Measurements from ENCODE around the gene BDH1.

The BDH1 gene

DNA sequence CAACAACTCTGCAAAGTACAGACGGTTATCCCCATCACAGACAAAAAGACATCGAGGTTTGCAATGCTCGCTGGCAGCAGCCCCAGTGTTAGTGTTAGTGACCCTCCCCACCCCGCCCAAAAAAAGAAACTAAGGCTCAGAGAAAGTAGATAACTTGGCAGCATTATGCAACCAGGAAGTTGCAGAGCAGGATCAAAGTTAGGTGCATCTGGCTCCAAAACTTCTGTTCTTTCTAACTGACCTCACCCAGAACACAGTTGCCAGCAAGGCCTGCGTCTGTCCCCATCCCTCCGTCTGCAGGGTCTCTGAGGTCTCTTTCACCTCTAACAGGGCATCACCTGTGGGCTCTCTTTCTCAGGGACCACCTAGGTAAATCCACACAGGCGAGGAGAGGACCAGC lies 51.5 kb downstream of the BDH1 start:
- no peak for TF ChIP-seq GATA1 (IDR thresholded peaks at IDR 0.05; ENCODE audit: low read depth, low read length)
- TF ChIP-seq POLR2A (IDR thresholded peaks at IDR 0.05; ENCODE audit: low read length): no peak
- DNase-seq: no peak

DNA sequence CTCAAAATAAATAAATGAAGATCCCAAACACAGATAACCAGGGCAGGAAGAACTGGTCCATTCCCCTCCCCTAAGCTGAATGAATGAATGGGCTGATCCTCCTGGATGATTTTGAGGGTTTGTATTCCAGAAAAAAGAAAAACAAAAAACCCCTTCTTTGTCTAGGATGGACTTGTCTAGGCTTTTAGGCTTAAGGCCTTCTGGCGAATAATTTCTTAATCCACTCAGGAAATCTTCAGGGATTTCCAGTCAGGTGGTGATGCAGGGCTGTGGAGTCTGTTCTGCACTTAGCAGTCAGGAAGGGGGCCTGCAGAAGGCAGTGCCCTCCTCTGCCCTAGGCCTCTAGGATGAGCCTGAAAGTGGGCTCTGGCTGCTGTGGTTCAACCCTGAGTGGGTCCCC lies 52.1 kb downstream of the BDH1 start:
- TF ChIP-seq POLR2A (IDR thresholded peaks at IDR 0.05; ENCODE audit: low read length) (no peak), GATA1 (IDR thresholded peaks at IDR 0.05; ENCODE audit: low read depth, low read length) (no peak)
- DNase-seq: no peak

DNA sequence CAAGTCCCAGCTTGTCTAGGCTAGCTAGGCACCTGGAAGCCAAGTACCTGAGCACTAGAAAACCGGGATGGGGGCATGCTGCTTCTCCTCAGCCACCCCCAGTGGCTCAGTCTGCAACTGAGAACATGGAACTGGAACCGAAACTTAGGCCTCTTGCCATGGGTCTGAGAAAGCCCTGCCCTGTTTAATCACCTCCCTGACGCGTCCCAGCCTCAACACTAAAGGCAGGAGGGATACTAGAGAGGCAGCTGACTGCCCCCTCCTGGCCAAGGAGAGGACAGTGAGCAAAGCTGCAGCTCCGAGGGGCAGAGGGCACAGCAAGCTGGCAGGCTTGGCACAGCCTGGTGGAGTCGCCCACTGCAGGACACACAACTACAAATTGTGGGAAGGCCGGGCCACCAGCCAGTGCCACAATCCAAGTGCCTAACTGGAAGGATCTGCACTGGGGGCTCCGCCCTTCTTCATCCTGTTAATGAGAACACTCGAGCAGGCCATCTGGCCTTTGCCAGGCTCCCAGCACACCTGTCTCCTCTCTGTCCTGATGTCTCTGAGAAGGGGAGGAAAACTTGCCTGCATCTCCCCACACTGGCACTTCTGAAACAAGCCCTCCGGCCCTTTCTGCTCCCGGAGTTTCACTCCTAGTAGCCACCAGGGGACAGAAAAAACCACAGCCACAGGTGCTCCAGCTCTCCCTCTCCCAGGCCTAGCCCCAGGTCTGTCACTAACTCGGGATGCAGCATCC lies 53.7 kb downstream of the BDH1 start:
- DNase-seq: peak; percentile 45 to 57
- no peak for TF ChIP-seq GATA1 (IDR thresholded peaks at IDR 0.05; ENCODE audit: low read depth, low read length)
- TF ChIP-seq POLR2A (IDR thresholded peaks at IDR 0.05; ENCODE audit: low read length): no peak

DNA sequence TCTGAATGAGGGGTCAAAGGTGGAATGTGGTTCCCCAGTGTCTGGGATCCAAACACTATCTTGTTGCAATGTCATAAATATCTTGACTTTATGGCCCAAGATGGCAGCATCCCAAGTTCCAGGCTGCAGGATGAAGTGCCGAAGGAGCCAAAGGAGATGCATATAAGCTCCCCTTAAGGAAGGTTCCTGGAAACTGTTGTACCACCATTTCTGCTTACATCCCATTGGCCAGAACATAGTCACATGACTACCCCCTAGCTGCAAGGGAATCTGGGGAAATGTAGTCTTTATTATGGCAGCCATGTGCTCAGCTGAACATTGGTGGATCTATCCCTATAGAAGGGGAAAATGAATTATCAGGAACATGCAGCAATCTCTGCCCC lies 54.3 kb downstream of the BDH1 start:
- DNase-seq: peak in 1 of 2 experiments; percentile 27
- no peak for TF ChIP-seq GATA1 (IDR thresholded peaks at IDR 0.05; ENCODE audit: low read depth, low read length)
- no peak for TF ChIP-seq POLR2A (IDR thresholded peaks at IDR 0.05; ENCODE audit: low read length)

DNA sequence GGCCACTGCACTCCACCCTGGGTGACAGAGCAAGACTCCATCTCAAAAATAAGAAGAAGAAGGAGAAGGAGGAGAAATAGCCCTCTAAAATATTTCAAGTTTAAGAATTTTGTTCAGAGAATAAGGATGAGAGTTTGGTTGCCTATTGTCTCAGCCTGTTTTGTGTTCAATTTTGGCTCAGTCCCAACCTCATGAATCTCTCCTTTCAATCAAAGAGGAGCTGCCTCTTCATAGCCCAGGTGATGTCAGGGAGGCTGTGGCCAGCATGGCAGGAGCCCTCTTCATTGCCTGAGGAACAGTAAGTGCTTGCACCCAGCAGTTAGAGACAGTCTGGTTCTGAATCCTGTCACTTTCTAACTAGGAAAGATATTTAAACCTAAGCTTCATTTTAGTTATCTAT lies 55.0 kb downstream of the BDH1 start:
- no peak for TF ChIP-seq POLR2A (IDR thresholded peaks at IDR 0.05; ENCODE audit: low read length)
- TF ChIP-seq GATA1 (IDR thresholded peaks at IDR 0.05; ENCODE audit: low read depth, low read length): no peak

DNA sequence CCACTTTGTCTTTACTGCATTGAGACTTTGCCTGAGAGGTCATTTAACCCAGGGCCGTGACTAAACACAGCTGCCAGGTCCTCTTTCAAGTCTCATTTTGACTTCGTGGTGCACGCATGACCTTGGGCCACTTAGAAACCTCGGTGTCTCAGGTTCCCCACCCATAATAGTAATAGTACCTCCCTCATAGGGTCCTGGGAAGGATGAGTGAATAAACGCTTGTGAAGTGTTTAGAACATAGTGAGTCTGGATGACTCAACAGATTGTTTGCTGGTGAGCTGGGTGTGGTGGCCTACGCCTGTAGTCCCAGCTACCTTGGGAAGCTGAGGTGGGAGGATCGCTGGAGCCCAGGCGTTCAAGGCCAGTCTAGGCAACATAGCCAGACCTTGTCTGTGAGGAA lies 56.3 kb downstream of the BDH1 start:
- TF ChIP-seq POLR2A (IDR thresholded peaks at IDR 0.05; ENCODE audit: low read length): no peak
- no peak for TF ChIP-seq GATA1 (IDR thresholded peaks at IDR 0.05; ENCODE audit: low read depth, low read length)
- no peak for DNase-seq

More for the DNA sequence above, 55.0 kb downstream of the BDH1 start:
- DNase-seq: no peak

DNA sequence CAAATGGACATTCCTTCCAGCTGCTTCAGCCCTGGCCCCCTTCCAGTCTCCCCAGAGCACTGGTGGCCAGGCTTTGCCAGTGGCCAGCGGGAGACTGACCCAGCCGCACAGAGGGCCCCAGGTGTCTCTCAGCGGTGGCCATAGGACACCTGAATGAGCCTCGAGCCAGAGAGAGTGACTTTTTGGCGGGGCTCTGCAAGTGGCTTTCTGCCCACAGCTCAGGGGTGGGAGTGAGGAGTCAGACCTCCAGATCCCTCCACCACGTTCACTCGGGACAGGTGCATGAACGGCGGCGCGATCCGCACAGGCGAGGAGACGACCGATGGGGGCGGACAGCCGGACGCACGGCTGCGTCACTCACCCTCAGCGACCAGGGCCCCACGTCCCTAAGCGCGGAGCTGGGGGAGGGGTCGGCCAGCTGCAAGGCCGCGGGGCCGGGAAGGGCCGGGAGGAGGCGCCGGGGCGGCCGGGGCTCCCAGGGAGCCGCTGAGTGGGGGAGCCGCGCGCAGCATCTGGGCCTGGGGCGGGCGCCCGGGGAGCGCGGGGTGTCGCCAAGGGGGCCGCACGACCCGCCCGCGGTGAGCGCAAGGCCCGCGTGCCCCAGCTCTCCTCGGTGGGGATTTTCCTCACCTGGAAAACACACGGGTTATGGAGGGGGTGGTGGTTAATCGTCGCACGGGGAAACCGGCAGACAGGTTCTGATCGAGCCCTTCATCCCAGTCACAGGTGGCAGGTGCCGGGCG lies 57.1 kb downstream of the BDH1 start:
- no peak for DNase-seq
- TF ChIP-seq GATA1 (IDR thresholded peaks at IDR 0.05; ENCODE audit: low read depth, low read length) (no peak), POLR2A (IDR thresholded peaks at IDR 0.05; ENCODE audit: low read length) (no peak)

DNA sequence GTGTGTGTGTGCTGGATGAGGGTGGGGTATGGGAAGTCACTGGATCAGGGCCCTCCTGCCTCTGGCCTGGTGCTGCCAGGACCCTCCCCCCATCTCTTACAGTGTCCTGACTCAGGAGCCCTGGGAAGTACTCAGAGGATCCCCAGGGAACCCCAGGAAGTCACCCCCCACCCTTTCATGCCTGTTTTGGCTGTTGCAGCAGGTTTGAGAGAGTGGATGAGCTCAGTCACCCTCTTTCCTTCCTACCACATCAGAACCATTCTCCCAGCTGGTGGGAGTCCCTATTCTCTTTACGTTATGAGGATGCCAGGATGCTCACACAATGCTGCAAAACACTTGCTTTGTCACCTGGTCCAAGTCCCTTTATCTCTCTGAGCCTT lies 59.0 kb downstream of the BDH1 start:
- DNase-seq: no peak
- TF ChIP-seq POLR2A (IDR thresholded peaks at IDR 0.05; ENCODE audit: low read length) (no peak), GATA1 (IDR thresholded peaks at IDR 0.05; ENCODE audit: low read depth, low read length) (no peak)

DNA sequence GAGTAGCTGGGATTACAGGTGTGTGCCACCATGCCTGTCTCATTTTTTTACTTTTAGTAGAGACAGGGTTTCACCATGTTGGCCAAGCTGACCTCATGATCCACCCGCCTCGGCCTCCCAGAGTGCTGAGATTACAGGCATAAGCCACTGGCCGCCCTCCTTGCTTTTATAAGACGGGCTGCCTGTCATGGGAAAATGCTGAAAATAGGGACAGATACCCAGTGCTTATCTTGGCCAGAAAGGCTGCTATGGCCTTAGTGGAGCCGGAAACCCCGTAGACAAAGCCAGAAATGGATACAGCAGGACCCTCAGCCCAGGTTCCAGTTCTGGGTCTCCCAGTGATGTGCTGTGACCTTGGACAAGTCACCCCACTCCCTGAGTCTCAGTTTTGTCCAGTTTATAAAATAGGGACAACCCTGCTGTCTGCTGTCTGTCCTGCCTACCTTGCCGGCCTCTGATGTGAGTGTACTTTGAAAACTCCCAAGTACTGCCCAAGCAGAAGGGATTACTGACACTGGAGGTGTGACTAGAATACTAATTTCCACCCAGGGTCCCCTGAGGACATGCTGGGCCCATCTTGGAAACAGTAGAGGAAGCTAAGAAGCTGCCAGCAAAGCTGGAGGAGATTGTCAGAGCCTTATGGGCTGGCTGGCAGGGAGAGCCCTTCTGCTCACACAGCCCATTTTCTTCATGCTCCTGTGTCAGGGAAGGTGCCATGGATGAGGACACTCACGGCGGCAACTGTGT lies 59.6 kb downstream of the BDH1 start:
- DNase-seq: no peak
- TF ChIP-seq POLR2A (IDR thresholded peaks at IDR 0.05; ENCODE audit: low read length) (no peak), GATA1 (IDR thresholded peaks at IDR 0.05; ENCODE audit: low read depth, low read length) (no peak)

DNA sequence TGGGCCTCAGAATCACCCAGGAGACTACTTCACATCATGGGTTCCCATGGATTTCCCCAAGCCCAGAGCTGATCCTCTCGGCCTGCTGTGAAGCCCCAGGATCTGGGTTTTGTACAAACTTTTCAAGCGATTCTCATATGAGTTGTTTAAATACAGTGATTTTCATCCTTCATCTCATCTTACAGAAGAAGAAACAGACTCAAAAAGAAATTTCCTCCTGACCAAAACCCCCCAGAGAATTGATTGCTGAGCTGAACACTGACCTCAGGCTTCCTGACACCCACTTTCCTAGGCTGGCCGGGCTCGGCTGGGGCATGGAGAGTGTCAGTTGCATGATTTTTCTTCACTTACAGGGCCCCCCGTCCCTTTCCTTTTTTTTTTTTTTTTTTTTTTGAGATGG lies 60.3 kb downstream of the BDH1 start:
- TF ChIP-seq GATA1 (IDR thresholded peaks at IDR 0.05; ENCODE audit: low read depth, low read length) (no peak), POLR2A (IDR thresholded peaks at IDR 0.05; ENCODE audit: low read length) (no peak)
- no peak for DNase-seq

DNA sequence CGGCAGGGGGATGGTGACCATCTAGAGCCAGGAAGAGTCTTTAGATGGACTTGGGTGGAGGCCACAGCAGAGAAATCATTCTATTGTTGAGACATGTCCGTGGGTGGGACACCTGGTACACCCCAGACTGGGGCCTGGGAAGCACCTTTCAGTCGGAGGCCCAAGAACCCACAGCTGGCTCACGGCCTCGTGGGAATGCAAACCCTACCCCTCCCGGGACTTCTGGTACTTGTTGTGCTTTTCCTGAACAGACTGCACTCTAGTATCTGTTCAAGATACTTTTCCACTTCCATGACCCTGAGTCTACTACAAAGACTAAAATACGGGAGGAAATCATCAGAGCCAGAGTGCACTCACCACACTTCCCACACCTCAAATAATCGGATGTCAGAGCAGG lies 60.7 kb downstream of the BDH1 start:
- no peak for DNase-seq
- TF ChIP-seq GATA1 (IDR thresholded peaks at IDR 0.05; ENCODE audit: low read depth, low read length): no peak
- no peak for TF ChIP-seq POLR2A (IDR thresholded peaks at IDR 0.05; ENCODE audit: low read length)

DNA sequence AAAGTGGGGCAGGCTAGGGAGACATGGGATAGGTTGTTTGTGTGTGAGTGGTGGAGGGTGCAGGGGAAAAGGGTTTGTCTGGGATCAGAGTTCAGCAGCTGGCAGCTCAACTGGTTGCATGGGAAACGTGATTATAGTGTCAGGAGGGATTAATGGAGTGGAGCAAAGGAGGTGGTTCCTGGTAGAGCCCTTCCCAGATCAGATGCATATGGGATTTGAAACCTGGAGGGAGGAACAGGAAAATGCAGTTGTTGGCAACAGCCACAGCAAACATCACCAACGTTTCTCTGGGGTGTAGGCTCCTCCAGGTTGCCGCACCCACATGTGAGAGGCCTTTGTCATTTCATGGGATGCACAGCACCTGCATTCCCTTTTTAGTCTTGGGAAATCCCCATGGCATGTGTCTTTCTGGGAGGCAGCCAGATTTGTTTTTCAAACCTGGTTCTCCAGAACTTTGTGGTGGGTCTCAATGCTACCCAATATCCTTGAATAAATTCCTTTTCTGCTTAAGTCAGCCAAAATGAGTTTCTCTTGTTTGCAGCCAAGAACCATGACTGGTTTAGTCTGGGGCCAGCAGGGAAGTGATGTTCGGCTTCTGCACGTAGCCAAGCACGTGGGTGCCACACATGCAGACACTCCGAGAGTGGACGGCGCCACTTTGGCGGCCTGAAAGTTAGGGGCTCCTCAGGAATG lies 61.3 kb downstream of the BDH1 start:
- DNase-seq: no peak
- TF ChIP-seq POLR2A (IDR thresholded peaks at IDR 0.05; ENCODE audit: low read length) (no peak), GATA1 (IDR thresholded peaks at IDR 0.05; ENCODE audit: low read depth, low read length) (no peak)

DNA sequence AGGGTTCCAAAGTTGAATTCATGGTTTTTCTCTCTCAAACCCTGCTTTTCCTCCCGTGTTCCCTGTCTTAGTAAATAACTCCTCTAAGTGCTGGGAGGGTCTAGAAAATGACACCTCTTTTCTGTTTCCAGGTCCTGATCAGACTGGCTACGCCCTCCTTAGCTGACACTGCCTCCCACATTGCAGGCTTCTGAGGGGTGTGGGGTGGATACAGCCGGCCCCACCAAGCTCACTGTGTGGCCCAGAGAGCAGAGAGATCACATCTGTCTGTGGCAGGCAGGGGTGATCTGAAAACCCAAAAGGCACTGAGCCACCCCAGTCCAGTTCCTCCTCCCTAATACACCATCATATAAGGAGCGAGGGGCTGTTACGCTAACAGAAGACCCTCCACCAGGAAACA lies 62.7 kb downstream of the BDH1 start:
- DNase-seq: no peak
- no peak for TF ChIP-seq GATA1 (IDR thresholded peaks at IDR 0.05; ENCODE audit: low read depth, low read length)
- no peak for TF ChIP-seq POLR2A (IDR thresholded peaks at IDR 0.05; ENCODE audit: low read length)
